ENCODE measurements around the gene IGSF3.
"Not testable (repeated sequence)": the region's sequence is repeated elsewhere in the genome, so short reads cannot be mapped to it uniquely, and the experiment has no call there.

Gene IGSF3

DNA sequence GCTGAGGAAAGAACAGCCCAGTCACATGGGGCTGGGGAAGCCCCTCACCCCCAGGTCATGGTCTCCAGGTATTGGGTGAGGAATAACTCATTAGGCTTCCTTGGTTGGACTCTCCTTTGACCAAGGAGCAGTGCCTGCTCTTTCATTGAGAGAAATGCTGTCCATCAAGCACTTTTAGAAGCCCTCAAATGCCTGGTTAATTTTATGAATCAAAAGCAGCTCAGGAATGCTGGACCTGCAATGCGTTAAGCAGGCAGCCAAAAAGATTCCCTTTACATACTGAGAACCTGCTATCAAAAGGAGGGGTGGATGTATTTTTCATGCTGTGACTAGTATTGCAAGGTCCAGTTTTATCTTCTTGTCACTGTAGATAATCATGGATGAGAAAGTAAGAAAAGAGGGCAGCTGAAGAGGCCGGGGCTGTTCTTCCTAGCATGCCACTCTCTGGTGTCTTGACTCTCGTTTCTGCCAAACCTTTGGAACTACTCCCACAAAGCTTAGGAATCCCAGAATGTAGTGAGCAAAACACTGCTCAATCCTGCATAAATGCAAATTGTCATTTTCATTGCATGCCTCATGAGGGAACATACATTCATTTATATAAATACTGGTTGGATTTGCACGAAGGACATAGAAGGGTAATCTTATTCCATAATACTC is 94.6 kb downstream of the IGSF3 start:
- no peak for DNase-seq

DNA sequence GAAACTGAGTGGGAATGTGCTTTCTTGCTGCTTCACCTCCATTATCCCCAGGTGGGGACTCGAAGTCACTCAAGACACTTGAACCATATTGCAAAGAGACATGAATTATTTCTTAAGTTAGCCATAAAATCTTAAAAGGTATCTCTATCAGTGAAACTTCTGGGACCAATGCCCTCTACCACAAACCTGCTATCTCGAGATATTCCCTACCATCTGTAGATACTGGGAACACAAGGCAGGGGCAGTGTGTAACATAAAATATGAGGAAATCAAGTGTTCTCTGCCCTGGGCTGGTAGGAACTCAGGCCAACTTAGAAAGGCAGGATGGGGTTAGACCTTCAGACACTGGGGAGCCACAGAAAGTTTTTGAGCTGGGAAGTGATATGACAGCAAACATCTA is 95.4 kb downstream of the IGSF3 start:
- no peak for DNase-seq

GRCh38 chr1:116571215-116571919 is 96.2 kb downstream of the IGSF3 start:
- no peak for DNase-seq

DNA sequence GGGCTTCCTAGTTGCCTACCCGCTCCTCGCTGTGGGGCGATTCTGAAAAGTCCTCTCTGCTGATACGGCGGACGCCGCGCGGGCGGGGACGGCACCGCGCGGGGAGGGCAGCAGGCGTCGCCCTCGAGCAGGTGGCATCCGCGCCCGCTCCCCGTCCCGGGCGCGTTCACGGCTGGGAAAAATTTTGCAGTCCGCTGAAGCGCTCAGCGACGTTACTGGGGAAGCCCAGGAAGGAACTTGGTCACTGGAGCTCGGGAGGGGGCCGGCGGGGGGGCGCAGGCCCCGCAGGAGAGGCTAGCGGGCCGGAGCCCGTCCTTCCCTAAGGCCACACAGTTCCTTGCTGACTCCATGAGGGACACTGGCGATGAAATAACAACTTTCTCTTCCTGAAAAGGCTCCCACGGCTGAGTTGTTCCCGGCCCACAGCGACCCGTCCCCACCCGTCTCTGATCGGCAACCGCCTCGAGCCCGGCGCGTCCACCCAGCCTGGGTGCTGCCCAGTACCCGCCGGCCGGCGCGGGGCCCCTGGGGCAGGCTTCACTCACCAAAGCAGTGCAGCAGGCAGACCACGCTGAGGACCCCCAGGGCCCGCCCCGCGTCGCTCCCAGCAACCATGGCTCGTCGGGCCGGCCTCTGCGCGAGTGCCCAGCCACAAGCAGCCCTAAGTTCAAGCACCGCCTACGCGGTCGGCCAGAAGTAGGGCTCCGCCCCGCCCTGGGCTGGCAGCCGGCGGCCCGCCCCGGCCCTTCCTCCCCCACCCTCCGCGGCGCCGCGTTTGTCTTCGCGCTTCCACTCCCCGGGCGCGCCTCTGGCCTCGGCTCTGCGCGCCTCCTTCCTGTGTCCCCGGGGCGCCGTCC is 96.9 kb downstream of the IGSF3 start, which contains the start of gene CD58:
Gene CD58, minus strand, starts transcription at position 669 of the 857 bp plus-strand sequence. Its CDS starts 54 bp downstream, at position 615.
- peak; percentile 63 for DNase-seq

DNA sequence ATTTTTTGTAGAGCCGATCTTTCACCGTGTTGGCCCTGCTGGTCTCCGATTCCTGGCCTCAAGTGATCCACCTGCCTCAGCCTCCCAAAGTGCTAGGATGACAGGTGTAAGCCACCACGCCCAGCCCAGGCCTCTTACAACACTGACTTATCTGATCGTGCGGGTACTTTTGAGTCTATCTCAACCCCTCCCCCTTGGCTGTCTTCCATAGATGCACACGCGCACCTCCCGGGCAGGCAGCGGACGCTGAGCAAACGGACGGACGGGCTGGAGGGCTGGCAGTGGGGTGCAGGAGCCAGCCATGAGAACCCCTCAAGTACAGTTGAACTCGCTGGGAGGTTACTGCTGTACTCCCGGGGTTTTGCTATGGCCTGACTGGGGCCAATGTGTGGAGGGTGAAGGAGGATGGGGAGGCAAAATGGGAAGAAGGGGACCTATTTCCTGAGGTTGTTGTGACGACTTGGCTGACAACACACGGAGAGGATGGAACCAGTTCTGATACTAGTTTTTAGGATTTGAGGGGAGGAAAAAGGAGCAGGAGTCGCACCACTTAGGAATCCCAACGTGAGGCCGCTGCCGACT is 97.7 kb downstream of the IGSF3 start:
- no peak for DNase-seq

DNA sequence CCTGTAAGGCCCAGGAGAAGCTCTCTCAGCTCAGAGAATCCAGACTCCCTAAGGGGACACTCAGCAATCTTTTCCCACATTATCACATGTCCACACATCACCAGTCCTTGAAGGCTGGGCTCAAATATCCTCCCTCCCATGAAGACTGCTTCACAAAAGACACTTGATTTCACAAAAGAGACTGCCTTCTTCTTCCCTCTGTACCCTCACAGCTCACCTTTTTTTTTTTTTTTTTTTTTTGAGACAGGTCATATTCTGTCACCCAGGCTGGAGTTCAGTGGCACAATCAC is 98.2 kb downstream of the IGSF3 start:
- no peak for DNase-seq

DNA sequence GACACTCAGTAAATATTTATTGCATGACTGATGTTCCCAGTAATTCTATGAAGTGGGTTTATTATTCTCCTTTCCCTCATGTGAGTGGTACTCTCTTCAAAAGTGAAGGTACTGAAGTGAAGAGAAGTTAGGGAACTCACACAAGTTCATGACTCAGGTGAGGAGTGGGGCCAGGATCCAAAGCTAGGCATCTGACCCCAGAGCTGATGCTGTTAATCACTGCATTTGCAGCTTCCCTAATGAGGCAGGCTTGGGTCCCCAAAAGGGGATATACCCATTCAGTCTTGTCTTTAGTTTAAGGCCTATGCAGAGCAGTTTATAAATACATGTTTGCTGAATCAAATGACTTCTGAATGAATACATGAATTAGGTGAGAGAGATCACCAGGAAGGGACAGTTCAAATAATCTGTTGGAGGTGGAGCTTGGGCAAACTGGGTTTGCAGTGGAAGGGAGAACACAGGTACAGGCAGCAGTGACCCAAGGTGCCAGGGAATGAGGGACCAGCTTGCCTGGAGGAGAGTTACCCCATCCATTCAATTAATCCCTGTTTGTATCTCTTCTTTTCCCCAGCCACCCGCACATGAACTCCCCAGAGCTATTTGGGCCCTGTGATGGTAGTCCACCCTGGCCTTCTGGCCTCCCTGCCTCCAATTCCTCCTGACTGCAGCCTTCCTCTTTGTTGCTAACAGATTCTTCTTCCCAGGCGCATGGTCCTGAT is 98.7 kb downstream of the IGSF3 start:
- DNase-seq, result no peak

GRCh38 chr1:116567790-116568661 is 99.5 kb downstream of the IGSF3 start:
- DNase-seq, result no peak

DNA sequence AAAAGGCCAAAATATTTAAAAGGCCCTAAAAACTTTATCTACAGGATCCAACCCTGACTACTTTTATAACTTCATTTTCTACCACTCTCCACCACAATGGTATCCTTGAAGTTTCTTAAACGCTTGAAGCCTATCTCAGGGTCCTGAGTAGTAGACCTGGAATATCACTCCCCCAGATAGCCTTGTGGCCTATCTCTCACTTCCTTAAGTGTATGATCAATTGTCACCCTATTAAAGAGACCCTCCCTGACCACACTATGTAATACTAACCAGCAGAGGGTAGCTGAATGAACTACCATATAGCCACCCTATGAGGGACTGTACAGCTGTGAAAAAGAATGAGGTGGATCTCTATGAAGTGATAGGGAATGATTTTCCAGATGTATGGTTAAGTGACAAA is 102.3 kb downstream of the IGSF3 start:
- no peak for DNase-seq

- no peak for DNase-seq
Measured at GRCh38 chr1:116564426-116564825, 103.1 kb downstream of the IGSF3 start.

GRCh38 chr1:116562465-116562864 is 105.1 kb downstream of the IGSF3 start:
- DNase-seq, result not testable (repeated sequence)

- no peak for DNase-seq
Measured at GRCh38 chr1:116561563-116561962, 106.0 kb downstream of the IGSF3 start.

DNA sequence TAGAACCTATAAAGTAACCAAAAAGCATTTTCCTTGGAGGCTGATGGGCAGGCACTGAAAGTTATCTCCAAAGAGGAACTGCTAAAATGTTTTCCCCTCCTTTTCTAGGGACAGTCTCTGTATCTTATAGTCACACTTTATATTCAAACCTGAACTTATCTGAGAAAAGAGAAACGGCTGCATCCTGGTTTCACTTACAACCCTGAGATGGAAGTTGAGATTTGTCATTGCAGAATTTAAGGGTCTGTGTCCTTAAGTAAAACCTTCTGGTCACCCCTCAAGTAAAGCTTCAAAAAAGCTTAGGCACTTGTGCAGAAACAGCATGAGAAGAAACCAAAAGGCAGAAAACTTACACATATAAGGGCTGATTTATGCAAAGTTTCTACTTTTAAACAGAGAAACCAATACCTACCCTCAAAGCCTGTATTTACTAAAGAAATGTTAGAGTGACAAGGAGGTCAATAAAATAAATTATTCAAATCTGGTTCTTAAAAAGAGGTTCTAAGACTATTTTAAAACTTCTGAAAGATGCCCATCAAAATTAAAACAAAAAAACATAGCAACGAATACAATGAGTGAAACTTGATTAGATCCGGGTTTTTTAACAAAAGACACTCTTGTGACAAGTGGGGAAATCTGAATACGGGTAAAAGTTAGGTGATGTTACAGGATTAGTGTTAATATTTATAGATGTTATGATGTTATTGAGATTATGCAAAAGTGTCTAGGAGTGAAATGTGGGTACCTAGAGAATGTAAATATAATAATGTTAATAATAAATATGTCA is 106.6 kb downstream of the IGSF3 start:
- DNase-seq, result no peak

DNA sequence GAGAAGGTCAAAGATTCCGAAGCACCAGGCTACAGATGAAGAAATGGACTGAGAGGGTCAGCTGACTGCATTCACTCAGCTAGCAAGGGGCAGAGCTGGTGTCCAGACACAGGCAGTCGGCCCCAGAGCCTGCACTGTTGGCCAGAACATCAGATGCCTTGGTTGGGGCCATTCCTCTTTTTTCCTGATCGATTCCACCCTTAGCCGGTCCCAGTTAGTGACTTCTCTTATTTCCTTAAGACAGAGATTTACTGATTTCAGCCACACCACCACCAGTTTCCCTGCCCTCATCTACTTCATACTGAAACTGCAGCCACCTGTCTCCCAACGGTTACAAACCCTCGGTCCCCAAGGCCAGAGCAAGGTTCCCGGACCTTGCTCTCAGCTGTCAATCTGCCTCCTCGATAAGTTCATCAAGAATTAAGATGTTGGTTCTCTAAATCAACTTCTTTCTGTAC is 108.2 kb downstream of the IGSF3 start:
- no peak for DNase-seq

DNA sequence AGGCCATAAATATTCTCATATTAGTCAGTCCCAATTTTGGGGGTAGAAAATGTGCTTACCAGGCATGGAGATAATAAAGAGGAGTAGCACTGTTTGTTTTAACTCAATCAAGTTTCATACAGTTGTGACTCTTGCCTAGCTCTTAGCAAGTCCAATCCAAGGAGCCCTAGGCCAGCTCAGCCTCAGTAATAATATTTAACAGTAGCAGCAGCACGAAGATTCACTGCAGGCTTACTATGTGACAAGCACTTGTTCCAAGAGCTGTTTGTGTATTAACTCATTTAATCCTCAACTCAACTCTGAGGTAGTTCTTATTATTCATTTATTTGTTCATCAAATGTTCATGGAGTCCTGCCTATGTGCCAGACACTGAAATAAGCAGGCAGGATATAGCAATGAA is 109.0 kb downstream of the IGSF3 start:
- DNase-seq, result no peak

DNA sequence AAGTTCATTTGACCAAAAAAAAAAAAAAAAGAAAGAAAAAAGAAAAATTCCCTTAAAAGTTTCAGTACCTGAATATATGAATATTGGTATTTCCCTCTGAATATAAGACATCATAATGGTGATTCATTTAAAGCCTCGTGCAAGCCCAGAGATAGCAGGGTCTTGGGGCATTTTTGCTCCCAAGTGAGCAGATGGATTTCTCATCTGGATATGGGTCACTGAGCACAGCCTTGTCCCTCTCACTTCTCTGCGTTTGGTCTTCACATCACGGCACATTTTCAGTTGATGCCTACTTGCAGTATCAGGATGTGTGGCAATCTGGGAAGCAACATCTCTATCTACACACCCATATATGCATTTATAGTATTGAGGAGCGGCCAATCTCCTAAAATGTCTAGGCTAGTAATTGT is 109.4 kb downstream of the IGSF3 start:
- DNase-seq, result no peak

DNA sequence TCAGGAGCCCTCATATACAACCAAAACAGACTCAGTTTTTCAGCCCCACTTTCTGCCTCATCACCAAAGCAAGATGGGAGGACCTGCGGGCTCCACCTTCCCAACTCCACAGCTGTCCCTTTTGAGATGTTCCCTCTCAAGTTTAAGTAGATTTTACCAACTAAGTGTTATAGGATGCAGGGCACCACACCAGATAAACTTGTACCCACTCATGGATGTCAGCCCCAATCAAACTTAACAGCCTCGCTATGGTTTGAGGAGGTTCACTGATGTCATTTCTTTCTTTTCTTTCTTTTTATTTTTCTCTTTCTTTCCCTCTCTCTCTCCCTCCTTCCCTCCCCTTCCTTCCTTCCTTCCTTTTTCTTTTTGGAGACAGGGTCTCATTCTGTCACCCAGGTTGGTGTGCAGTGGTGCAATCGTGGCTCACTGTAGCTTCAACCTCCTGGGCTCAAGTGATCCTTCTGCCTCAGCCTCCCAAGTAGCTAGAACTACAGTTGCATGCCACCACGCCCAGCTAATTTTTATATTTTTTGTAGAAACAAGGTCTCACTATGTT is 110.1 kb downstream of the IGSF3 start:
- no peak for DNase-seq

DNA sequence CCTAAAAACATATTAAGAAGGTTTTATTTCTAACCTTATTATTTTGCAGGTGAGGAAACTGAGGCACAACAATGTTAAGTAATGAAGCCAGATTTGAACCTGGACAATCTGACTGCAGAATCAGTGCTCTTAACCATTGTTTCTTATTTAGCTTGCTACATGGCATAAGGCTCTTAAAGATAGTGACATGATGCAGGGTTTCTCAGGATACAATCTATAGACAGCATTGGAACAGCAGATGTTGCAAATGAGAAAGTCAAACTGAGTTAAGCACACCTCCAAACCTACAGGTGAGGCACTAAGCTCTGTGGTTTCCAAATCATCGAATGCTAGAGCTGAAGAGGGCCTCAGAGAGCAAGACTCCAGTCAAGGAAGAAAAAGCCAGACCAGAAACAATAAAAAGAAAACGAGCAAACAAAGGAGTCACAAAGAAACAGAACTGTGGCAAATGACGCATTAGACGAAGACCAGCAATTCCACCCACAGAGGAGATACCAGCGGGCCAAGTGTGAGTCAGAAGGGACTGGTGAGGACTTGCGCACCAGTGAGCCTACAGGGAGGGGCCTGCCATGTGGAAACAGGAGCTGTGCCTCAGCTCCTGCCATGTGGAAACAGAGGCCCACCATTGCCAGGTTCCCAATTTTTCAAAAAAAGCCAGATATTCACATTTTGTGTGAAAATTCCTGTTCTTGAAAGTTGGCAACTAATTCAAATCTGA is 111.1 kb downstream of the IGSF3 start:
- no peak for DNase-seq

- no peak for DNase-seq
Measured at GRCh38 chr1:116554924-116555323, 112.6 kb downstream of the IGSF3 start.
